ENCODE results near the gene PANK4.
A peak's percentile ranks its signal among the peaks of the same experiment; 100 is the strongest.

Gene PANK4

DNA sequence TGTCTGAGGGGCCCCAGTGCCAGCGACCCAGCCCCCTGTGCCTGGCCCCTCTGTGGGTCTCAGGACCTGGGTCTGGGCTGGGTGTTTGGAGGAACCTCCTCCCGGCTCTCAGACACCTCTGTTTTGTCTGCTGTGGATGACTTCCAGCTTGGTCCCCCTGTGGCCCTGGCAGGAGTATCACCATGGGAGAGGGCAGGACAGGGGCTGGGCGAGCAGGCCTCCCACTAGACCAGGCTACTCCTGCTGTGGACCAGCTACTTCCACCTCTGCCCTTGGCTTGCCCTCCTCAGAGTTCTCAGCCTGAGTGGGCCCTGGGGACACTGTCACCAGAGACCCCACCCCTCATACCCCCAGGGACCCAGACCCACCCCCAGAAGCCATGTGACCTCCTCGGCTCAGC, 28.5 kb downstream of the PANK4 start:
- DNase-seq (ENCODE audit: low spot score): no peak

DNA sequence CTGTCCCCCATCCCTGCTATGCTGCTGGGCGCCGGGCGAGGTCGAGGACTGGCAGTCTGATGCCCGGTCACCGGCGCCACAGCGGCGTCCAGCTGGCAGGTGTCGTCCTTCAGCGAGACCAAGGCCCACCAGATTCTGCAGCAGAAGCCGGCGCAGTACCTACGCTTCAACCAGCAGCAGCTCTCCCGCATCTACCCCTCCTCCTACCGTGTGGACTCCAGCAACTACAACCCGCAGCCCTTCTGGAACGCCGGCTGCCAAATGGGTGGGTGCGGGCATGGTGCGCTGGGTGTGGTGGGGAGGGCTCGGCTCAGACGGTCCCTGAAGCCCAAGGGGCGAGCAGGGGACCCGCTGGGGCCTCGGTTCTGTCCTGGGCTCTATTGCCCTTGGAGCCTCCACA, 29.6 kb downstream of the PANK4 start:
- DNase-seq (ENCODE audit: low spot score): no peak

DNA sequence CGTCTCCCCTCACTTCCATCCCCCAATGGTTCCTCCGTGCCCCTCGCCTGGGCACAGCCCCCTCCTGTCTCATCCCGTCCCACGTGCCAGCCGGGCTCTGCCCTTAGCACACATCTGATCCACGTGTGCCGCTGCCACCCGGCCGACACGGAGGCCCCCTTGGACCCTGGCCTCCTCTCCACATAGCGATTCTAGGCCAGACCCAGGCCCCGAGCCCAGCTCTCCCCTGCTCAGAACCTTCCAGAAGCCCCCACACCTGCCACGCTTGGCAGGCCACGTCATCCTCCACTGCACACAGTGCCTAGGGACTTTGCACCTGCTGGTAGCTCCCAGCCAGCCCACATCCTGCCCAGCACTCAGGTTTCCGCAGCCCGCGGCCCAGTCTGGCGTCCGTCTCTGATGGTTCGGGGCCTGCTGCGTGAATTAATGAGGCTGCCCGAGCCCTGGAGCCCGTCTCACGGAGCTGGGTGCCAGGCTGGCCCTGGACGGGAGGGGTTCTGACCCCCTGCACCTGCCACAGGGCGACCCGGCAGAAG, 30.2 kb downstream of the PANK4 start:
- peak; percentile 28 for DNase-seq (ENCODE audit: low spot score)

DNA sequence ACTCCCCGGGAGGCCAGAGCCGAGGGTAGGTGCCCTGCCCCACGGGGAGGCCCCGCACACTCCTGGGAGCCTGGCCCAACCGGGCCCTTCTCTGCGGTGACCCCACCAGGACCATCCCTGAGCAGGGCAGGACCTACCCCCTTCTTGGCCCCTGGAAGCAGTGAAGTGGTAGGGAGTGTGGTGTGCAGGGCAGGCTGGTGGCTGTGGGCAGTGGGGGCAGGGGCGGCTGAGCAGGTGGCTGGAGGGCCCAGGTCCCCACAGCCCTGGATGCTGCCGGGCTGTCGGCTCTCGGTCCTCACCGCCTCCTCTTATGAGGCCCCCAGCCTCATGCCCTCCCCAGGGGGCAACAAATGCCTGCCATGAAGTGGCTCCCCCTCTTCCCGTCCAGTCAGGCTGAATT, 30.9 kb downstream of the PANK4 start:
- no peak for DNase-seq (ENCODE audit: low spot score)

DNA sequence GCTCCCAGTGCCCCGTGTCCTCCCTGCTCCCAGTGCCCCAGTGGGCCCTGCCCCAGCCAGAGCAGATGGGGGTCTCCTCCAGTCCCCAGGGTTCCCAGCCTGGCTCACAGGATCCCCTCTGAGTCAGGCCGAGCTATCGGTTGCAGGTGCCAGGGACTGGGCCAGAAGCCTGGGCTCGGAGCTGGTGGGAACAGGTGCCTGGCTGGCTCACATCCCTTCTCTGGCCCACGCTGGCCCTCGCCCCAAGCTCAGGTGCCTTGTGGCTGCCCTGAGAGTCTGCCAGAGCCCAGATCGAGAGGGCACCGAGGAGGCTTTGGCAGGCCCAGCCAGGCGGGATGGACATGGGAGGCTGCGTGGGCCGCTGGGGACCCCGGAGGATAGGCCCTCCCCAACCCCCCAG, 31.4 kb downstream of the PANK4 start:
- DNase-seq (ENCODE audit: low spot score): no peak

DNA sequence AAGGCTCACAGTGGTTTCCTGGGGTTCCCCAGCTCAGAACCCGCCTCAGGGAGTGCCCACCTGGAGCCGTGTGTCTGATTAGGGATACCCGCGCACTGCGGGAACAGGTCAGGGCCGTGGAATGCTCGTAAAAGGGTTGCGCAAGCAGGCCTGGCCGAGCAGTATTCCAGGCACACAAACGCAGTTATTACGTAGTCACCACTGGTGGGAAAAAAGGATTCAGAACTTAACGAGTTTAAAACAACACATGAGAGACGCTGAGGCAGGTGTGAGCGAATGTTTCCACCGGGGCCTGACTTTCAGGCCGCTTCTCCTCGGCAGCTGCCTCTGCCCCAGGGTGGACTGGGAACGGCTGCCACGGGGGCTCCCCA, 32.1 kb downstream of the PANK4 start:
- no peak for DNase-seq (ENCODE audit: low spot score)

DNA sequence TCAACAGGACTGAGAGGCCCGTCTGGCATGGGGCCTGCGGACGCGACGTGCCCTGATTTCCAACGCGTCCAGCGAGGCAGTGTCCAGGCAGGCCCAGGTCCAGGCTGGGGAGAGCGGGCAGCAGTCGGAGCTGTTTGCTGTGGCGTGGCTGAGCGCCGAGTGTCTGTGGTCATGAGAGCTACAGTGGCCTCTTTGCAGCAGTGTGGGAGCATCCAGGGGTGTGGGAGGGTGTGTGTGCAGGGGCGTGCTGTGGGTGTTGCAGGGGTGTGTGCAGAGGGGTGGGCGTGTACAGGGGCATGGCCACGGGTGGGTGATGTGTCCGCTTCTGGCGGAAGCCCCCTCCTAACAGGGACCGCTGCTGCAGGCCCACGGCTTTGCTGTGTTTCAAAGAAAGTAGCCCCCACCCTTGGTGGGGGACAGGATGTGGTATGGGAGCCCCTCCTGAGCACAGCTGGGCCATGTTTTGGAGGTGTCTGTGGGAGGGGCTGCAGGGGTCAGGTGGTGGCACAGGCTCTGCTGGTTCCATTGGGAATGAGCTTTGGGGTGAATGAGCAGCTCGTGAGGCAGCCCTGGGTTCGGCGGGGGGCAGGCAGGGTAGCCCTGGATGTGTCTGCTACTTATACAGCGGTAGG, 32.6 kb downstream of the PANK4 start:
- DNase-seq (ENCODE audit: low spot score): peak; percentile 13

DNA sequence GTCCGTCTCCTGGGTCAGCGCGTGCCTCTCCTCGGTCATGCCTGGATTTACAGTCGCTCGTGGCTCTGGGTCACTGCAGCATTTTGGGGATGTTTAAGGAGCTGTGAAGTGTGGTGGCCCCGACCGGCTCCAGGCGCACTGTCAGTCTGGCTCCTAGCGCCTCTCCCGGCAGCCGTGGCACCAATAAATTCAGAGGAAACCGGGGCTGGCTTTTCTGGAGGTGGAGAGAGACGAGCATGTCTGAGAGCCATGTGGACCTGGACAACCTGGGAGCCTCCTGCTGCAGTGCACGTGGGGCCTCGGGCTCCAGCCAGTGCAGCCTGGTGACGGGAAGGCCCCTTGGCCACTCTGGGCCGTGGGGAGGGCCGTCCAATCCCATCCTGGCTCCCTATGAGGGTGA, 33.2 kb downstream of the PANK4 start:
- DNase-seq (ENCODE audit: low spot score): no peak

DNA sequence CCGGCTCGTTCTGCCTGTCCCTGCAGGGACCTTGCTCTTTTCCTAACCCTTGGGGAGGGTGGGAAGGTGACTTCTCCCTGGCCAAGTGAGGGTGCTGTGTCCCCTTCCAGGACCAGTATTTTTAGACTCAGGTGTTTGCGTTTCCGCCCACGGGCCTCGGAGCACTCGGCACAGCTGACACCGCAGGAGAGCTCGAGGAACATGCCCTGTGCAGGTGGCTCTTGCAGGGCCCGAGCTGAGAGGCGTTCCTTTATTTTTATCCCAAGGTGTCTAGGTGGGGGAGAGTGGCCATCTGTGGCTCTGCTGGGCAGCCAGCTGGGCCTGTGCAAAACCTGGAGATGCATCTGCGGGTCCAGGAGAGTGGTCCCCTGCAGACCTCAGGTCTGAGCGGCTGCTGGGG, 34.3 kb downstream of the PANK4 start:
- no peak for DNase-seq (ENCODE audit: low spot score)

DNA sequence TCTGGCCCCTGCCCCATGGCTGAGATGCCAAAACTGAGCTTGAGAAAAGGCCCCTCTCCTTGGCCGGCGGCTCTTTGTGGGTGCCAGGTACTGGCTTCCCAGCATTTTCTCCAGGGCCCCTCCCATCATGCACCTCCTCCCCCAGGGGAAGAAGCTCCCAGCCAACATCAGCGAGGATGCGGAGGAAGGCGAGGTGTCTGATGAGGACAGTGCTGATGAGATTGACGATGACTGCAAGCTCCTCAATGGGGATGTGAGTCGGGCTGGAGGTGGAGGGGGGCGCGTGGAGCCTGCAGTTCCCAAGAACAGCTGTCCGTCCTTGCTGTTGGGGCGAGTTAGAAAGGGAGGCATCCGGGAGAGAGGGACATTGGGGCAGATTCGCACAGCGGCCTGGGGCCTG, 36.8 kb downstream of the PANK4 start:
- no peak for DNase-seq (ENCODE audit: low spot score)

DNA sequence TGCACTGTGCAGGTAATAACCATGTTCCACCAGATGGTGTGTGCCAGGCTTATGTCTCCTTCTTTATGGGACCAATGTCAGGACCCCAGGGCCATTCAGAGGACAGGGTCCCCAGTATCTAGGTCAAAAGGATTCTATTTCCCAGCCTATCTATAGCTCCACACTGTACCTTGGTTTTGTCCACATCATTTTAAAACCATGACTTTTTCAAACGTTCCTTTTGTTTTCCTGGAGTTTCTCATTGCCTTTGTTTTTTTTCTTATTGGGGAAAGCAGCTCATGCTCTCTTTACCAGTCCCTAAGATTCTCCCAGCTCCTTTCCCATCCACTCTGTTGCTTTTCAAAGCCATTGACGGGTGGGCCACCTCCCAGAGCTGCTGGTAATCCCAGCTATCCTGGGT, 37.7 kb downstream of the PANK4 start:
- no peak for DNase-seq (ENCODE audit: low spot score)

DNA sequence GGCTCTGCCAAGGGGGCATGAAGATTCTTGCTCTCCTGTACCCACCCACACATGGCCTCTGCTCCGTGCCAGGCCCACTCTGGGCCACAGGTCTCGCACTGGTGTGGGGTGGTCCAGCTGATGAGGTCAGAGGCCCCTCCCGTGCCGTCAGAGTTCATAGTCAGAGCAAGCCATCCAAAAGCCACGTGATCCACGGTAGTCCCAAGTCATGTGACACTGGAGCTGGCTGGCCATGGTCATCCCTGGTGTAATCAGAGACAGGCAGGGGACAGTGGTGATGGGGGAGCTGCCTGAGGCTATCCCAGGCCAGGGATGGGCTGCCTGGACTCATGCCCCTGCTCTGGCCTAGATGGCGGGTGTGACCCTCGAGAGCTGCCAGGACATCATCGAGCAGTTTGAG, 39.8 kb downstream of the PANK4 start:
- no peak for DNase-seq (ENCODE audit: low spot score)

DNA sequence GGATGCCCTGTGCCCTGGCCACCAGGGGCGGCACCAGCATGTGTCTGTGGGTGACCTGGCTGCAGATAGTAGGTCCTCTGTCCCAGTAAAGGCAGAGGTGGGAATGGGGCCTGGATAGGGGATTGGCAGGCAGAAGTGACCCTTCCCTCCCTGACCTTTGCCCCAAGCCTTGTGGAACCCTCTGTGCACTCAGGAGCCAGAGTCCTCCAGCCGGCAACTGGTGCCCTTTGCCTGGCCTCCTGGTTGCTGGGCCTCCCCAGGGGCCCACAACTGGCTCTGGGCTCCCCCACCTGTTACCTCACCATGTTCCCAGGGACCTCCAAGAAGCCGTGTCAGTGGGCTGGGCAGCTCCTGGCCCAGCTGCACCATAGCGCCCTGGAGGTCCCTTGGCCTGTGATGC, 40.4 kb downstream of the PANK4 start:
- no peak for DNase-seq (ENCODE audit: low spot score)

DNA sequence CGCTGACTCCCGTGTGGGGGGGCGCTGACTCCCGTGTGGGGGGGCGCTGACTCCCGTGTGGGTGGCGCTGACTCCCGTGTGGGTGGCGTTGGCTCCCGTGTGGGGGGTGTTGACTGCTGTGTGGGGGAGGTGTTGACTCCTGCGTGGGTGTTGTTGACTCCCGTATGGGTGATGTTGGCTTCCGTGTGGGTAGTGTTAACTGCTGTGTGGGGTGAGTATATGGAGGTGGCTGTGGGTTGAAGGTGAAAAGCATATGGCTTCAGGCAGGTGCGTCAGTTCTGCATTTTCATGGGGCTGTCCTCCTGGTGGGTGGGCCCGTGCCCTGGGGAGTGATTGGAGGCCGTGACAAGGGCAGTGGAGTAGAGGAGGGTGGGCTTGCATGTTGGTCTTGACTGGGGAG, 42.4 kb downstream of the PANK4 start:
- DNase-seq (ENCODE audit: low spot score): no peak

DNA sequence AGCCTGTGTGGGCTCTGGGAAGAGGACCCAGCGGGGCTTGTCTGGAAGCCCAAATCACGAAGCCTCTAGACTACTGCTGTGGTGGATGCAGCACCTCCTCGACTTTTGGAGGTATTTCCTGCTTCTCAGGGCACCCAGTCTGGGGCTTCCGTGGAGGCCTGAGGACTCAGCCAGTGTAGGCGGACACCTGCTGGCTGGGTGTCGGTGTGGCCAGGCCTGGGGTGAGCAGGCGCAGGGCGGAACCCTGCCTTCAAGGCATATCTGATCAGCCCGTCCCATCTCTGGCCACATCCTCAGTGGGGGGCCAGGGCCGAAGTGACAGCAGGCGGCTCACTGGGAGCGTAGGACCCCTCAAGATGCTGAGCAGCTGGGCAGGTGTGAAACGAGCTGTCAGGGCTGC, 43.4 kb downstream of the PANK4 start:
- DNase-seq (ENCODE audit: low spot score): no peak

DNA sequence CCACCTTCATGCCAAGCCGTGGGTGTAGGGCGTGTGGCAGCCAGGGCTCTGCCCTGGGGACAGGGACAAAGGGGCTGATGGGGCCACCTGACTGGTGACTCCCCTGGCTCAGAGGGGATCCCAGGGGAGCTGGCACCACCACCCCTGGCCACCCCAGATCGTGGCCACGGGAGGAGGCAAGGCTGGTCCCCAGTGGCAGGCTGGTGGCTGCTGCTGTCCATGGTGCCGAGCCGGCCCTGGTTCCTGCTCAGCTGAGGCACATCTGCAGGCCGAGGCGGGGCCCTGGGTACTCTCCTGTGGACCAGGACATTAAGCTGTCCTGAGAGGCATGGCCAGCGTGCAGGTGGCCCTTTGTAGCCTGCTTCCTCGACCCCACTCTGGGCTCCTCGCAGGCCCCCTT, 43.8 kb downstream of the PANK4 start:
- no peak for DNase-seq (ENCODE audit: low spot score)

DNA sequence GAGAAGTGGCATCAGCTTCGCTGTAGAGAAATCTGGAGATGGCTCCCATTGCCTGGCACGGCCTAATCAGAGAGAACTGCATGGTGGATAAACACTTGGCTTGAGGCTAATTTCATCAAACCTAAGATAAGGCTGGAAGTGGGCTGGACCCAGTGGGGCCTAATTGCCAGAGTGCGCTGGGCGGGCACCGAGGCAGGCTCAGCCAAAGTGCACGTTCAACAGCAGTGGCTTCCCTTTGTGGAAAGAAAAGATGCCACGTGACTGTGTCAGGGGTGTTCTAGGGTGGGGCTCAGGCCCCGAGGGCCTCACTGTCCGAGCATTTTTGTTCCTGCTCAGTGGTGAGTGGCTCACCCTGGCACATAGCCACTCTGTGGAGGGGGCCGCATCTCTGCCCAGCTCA, 44.5 kb downstream of the PANK4 start:
- DNase-seq (ENCODE audit: low spot score): no peak

DNA sequence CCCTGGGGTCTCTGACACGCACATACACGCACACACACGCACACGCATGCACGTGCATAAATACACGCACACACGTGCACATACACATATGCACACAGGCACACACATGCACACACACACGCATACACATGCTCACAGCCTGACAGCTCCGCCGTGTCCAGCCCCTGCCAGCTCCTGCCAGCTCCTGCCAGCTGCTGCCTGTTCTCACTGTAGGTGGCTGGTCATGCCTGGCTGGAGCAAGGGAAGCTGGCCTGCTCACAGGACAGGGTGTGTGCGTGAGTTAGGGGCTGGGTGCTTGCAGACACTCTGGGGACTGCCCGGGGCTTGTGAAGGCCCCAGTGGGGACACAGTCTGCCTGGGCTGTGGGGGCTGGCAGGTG, 45.4 kb downstream of the PANK4 start:
- DNase-seq (ENCODE audit: low spot score): no peak

DNA sequence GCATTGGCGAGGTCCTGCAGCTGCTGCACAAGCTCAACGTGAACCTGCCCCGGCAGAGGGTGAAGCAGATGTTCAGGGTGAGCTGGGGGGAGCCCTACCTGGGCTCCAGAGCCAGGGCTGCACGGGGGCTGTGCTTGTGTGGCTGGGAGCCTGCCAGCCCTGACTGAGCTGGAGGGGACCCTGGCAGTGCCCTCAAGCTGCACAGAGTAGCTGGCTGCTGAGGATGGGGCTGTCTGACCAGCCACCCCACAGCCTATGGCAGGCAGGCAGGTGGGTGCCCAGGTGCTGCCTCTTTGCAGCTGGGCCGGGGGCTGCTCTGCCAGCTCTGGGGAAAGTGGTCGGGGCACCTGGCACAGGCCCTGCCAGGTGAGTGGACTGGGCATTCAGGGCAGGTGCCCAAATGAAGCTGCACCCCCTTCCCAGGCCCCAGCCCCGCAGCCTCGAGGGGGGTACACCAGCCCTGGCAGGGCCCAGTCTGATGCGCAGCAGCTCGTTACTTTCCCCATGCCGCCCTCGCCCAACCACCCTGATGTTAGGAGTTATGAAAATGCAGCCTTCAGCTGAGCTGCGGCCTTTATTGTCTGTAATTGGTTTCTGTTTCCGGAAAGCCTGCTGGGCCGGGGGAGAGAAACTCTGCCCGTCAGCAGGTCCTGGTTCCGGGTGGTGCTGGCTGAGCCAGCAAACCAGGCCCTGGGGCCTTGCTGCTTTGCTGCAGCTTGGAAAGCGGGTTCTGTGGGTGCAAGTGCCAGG, 46.0 kb downstream of the PANK4 start:
- no peak for DNase-seq (ENCODE audit: low spot score)

DNA sequence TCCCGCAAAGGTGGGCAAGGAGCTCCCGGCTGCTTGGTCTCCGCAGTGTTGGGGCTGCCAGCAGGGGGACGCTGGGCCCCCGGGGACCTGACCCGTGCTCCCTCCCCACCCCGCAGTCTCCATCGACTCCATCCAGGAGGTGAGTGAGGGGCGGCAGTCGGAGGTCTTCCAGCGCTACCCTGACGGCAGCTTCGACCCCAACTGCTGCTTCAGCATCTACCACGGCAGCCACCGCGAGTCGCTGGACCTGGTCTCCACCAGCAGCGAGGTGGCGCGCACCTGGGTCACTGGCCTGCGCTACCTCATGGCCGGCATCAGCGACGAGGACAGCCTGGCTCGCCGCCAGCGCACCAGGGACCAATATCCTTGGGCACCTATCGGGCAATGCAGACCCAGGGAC, 46.8 kb downstream of the PANK4 start:
- DNase-seq (ENCODE audit: low spot score): no peak

DNA sequence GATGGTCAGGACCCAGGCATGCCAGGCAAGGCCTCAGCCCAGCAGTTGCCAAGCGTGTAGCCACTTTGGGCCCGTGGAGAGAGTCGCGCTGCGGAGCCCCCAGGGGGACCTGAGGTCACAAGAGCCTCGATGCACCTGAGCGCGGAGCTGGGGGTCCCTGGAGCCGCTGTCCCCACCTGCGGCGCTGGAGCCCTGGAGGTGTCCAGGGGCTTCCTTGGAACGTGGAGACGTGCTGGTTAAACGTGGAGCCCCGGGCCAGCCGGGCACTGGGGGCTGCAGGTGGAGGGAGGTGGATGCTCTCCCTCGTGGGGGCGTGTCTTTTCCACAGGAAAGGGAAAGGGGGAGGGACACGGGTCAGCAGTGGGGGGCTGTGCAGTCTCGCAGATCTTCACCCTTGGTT, 47.2 kb downstream of the PANK4 start:
- no peak for DNase-seq (ENCODE audit: low spot score)

DNA sequence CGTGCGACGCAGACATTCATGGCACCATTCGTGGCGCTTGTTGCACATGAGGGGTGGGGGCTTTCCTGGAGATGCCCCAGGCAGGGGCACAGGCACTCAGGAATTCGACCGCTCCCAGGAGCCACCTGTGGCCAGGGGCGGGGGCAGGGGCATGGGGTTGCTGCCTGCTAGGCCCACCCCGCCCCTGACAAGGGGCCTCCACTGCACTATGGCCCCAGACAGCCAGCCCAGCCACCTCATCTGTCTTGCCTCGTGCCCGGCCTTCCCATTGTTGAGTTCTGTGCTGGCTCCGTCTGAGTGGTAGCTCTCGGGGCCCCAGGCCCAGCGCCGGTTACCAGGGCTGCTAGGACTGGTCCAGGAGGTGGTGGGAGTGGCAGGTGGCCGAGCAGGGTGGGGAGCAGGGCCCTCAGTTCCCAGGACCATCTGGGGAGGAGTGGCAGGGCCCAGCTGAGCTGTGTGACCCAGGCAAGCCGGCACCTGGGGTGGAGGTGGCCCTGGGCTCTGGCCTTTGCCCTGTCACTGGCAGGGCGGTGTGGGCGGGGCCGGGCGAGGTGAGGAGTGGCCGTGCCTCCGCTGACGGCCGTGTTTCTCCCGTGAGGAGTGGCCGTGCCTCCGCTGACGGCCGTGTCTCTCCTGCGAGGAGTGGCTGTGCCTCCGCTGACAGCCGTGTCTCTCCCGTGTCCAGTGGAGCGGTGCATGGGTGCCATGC, 48.5 kb downstream of the PANK4 start:
- DNase-seq (ENCODE audit: low spot score): no peak

DNA sequence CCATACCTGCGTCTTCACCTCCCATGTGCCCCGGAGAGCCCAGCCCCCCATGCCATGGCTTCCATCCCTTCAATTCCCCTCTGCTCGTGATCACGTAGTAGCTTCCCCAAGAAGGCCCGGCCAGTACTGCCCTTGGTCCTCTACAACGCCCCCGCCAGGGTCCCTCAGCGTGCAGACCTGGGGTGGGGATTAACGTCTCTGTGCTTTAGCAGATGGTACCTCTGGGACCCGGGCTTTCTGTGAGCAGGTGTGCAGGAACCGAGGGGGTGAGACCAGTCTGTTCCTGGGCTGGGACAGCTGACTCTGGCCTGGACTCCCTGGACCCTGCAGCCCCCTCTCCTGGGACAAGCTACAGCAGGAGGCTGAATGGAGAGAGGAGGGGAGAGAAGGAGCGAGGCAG, 49.1 kb downstream of the PANK4 start:
- no peak for DNase-seq (ENCODE audit: low spot score)

Measured in CD4-positive, alpha-beta T cell treated with Interleukin-2 at 100 ng/mL for 4 hours (primary cell).